ENCODE results near the gene CIB2. TPM values are rescaled to one million over a fixed set of nuclear protein-coding genes. Genes with fewer than 3 reads are reported as not detected.

CIB2 gene
- total RNA-seq, 2 donors from 2014 or later = 40.6 to 41.7 TPM

DNA sequence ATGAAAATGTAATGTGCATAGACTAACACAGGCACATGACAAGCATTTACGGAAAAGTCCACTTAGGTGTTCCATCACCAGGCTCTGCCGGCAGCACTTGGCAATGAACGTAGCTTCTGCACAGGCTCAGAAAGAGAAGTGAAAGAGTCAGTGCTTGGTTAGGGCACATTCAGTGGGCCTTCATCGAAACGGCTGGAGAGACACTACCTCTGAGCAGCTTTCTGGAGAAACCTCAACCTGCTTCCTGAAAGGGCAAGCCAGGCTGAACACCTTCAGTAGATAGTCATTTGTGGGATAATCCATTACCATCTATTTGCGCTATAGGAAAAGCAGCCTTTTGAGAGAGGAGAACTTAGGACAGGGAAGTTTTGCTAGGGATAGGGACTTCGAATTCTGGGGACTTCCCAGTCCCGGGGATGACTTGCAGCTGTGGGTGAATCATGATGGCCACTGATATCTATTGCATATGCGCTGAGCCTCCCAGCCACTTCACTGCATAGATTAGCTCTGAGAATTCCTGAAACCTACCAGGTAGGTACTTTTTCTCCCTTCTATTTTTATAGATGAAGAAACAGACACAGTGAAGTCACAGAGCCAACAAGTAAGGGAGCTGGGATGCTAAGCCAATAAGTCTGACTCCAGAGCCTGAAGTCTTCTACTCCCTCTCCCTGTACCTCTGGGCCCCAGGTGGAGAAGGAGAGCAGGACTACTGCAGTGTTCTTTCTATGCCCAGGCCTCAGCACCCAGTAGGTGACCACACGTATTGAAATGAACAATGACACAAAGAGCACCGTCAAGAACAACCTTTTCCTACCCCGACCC is 43.1 kb downstream of the CIB2 start:
- H3K27ac ChIP-seq (ENCODE audit: low read depth, low read length) = no peak overlapping the region
- no peaks in the 10 kb centered on the region for H3K4me1 ChIP-seq (ENCODE audit: control insufficient read depth, insufficient read depth, low read length)
- Mint-ChIP-seq H3K27me3 (ENCODE audit: insufficient read depth) (peaks cover 12% of the 10 kb centered on the region), H3K4me1 (no peaks in the 10 kb centered on the region), H3K27ac (no peak overlapping the region), H3K4me3 (no peak overlapping the region), H3K36me3 (ENCODE audit: low read depth) (no peaks in the 10 kb centered on the region), H3K9me3 (no peaks in the 10 kb centered on the region)
- no peaks in the 10 kb centered on the region for H3K36me3 ChIP-seq (ENCODE audit: control insufficient read depth, insufficient read depth, low read length)
- H3K9ac ChIP-seq (ENCODE audit: extremely low read depth, low read length, poor library complexity, severe bottlenecking) = no peak overlapping the region
- H3K9me3 ChIP-seq (ENCODE audit: control insufficient read depth, low read length) = no peaks in the 10 kb centered on the region
- no peak overlapping the region for H3K4me3 ChIP-seq (ENCODE audit: low read length)
- DNase-seq = no peak
- TF ChIP-seq CTCF (conservative IDR thresholded peaks at IDR 0.05) = no peak
- H3K27me3 ChIP-seq (ENCODE audit: control insufficient read depth, insufficient read depth, low read length, poor library complexity, severe bottlenecking) = no peaks in the 10 kb centered on the region
- 91 to 92% methylated on average over 11 to 12 of the region's 12 CpGs for WGBS, 2 experiments (ENCODE audit: insufficient coverage in 1 of 2, insufficient read length in 1 of 2)

DNA sequence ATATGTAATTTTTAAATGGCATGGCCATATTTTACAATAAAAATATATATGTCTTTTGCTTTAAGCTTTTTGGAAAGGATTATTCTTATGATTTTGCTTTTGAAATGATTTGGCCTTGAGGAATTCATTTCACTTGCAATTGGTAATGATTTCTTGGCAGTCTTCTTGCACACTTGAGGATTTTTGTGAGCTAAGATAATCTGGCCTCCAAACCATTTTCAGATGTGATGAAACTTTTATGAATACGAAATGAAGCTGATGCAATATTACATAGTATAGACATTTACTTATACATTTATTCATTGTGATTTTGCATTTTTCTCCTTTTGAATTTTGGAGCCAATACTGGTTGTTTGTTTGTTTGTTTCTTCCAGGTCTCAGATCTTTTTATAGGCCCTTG is 45.3 kb downstream of the CIB2 start:
- H3K4me1 ChIP-seq (ENCODE audit: control insufficient read depth, insufficient read depth, low read length) = no peaks in the 10 kb centered on the region
- H3K27ac Mint-ChIP-seq = no peak overlapping the region
- no peak overlapping the region for H3K4me3 Mint-ChIP-seq
- H3K36me3 ChIP-seq (ENCODE audit: control insufficient read depth, insufficient read depth, low read length) = no peaks in the 10 kb centered on the region
- no peaks in the 10 kb centered on the region for H3K36me3 Mint-ChIP-seq (ENCODE audit: low read depth)
- peaks cover 2% of the 10 kb centered on the region for H3K27me3 Mint-ChIP-seq (ENCODE audit: insufficient read depth)
- no peaks in the 10 kb centered on the region for H3K9me3 ChIP-seq (ENCODE audit: control insufficient read depth, low read length)
- no peak overlapping the region for H3K9ac ChIP-seq (ENCODE audit: extremely low read depth, low read length, poor library complexity, severe bottlenecking)
- no peaks in the 10 kb centered on the region for H3K4me1 Mint-ChIP-seq
- no peak for DNase-seq
- H3K27ac ChIP-seq (ENCODE audit: low read depth, low read length) = no peak overlapping the region
- WGBS, 2 experiments (ENCODE audit: insufficient coverage in 1 of 2, insufficient read length in 1 of 2) = no CpG with 5 or more reads among the region's 1 CpG
- no peaks in the 10 kb centered on the region for H3K9me3 Mint-ChIP-seq
- no peak for TF ChIP-seq CTCF (conservative IDR thresholded peaks at IDR 0.05)
- no peak overlapping the region for H3K4me3 ChIP-seq (ENCODE audit: low read length)
- H3K27me3 ChIP-seq (ENCODE audit: control insufficient read depth, insufficient read depth, low read length, poor library complexity, severe bottlenecking) = no peaks in the 10 kb centered on the region

DNA sequence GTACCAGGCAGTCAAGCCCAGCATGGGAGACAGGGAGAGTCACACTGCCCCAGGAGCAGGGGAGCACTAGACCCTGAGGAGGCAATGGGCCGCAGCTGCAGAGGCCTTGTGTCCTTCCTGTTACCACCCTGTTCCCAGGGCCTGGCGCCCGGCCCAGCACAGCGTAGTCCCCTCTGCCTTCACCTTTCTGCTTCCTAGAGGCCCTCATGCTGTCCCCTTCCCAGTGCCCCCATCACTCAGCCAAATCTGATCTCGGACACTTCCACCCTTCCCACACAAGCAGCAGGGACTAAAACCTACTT is 46.8 kb downstream of the CIB2 start:
- H3K27ac Mint-ChIP-seq = no peak overlapping the region

More for the DNA sequence above, 46.8 kb downstream of the CIB2 start:
- H3K9me3 Mint-ChIP-seq = no peaks in the 10 kb centered on the region
- TF ChIP-seq CTCF (conservative IDR thresholded peaks at IDR 0.05) = no peak
- Histone ChIP-seq H3K27me3 (ENCODE audit: control insufficient read depth, insufficient read depth, low read length, poor library complexity, severe bottlenecking) (no peaks in the 10 kb centered on the region), H3K9ac (ENCODE audit: extremely low read depth, low read length, poor library complexity, severe bottlenecking) (no peak overlapping the region), H3K27ac (ENCODE audit: low read depth, low read length) (no peak overlapping the region), H3K9me3 (ENCODE audit: control insufficient read depth, low read length) (no peaks in the 10 kb centered on the region), H3K4me3 (ENCODE audit: low read length) (no peak overlapping the region), H3K36me3 (ENCODE audit: control insufficient read depth, insufficient read depth, low read length) (no peaks in the 10 kb centered on the region), H3K4me1 (ENCODE audit: control insufficient read depth, insufficient read depth, low read length) (no peaks in the 10 kb centered on the region)
- H3K4me3 Mint-ChIP-seq = no peak overlapping the region
- DNase-seq = no peak
- H3K27me3 Mint-ChIP-seq (ENCODE audit: insufficient read depth) = no peaks in the 10 kb centered on the region
- H3K36me3 Mint-ChIP-seq (ENCODE audit: low read depth) = no peaks in the 10 kb centered on the region
- 88 to 100% methylated on average over 2 to 5 of the region's 5 CpGs for WGBS, 2 experiments (ENCODE audit: insufficient coverage in 1 of 2, insufficient read length in 1 of 2)
- H3K4me1 Mint-ChIP-seq = no peaks in the 10 kb centered on the region

All from endodermal cell (in vitro differentiated cells).